ENCODE results near the gene SLC17A7. TPM values are rescaled to one million over a fixed set of nuclear protein-coding genes. Genes with fewer than 3 reads are reported as not detected.
A peak's percentile ranks its signal among the peaks of the same experiment; 100 is the strongest.

The SLC17A7 gene
- total and polyA plus RNA-seq, 9 of the 15 experiments (the other 6 are each of a cell fraction or from before 2014, with no cell fraction given): 1.1 to 15.7 (median 2.4) TPM

DNA sequence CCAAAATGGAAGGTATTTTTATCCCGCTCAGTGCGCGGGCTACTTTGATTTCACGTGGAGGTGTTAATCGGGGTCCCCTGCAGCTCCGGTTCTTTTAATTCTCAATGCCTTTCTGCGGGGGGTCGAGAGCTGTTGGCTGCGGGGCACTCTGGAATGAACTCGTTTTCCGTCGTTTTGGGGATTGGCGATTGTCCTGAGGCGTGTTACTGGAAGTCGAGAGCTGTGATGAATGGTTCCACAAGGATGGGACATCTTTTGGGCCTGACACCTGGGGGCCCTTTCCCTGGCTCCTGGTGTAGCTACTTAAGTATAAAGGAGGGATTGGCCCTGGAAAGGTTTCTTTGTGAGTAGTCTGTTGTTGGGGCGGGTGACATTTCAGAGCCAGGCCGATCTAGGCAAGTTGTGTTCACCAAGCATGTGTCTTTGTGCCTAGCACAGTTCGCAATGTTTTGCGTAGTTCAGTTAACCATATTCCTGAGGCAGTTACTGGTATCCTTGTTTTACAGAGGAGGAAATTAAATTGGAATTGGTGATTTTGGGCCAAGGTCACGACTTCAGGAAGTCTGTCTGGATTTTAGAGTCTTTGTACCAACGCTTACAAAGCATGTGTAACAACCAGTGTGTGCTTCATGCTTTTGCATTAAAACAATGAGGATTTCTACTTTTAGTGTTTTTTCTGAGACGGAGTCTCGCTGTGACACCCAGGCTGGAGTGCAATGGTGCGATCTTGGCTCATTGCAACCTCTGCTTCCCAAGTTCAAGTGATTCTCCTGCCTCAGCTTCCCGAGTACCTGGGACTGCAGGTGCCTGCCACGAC, 46.9 kb upstream of the SLC17A7 start:
- FAIRE-seq (no peak), DNase-seq (ENCODE audit: extremely low read depth in 1 of 4, low spot score in 3 of 4) (peak in 1 of 4 experiments; percentile 40), ATAC-seq (no peak)
- intact Hi-C loops (cut with micrococcal nuclease): no loop called here
- Histone ChIP-seq H3K27me3 (ENCODE audit: control insufficient read depth in 2 of 2, insufficient read depth in 2 of 2, low read length in 2 of 2) (no peaks in the 10 kb centered on the region), H3K4me3 (peak overlapping the region; percentile 100), H3K4me1 (replicated peaks in 1 of 2; ENCODE audit: control insufficient read depth in 2 of 2, insufficient read depth in 2 of 2, low read length in 2 of 2) (peaks cover 19 to 30% of the 10 kb centered on the region in 2 experiments; a peak in 3 of 5 replicates), H4K20me1 (replicated peaks; ENCODE audit: control insufficient read depth, insufficient read depth, low read length) (peaks cover 30% of the 10 kb centered on the region), H3K36me3 (ENCODE audit: control insufficient read depth, insufficient read depth, low read length) (peaks cover 53% of the 10 kb centered on the region), H2AFZ (ENCODE audit: low read depth, low read length) (no peak overlapping the region), H3K79me2 (ENCODE audit: control insufficient read depth, insufficient read depth, low read length) (peaks cover 46% of the 10 kb centered on the region), H3K9ac (ENCODE audit: insufficient read depth in 1 of 2, low read depth in 2 of 2, low read length in 2 of 2) (peak overlapping the region; percentile 97 to 100), H3K9me3 (replicated peaks; ENCODE audit: control insufficient read depth, insufficient read depth, low read depth, low read length) (no peaks in the 10 kb centered on the region), H3K9me1 (ENCODE audit: control insufficient read depth, insufficient read depth, low read length) (peaks cover 3% of the 10 kb centered on the region), H3K27ac (ENCODE audit: extremely low read depth, low read depth, low read length) (peak overlapping the region; percentile 99), H3K4me2 (ENCODE audit: insufficient read depth, low read length) (peak overlapping the region; percentile 95)
- CTCF ChIA-PET (ENCODE audit: low intra/inter-chr PET ratio): no interaction called here
- in situ Hi-C loops (cut with MboI): no loop called here
- BruUV-seq (replicated peaks): no TSS peak
- POLR2A ChIA-PET: interaction anchor here (0.6 to 3.0 kb wide), 22 partner anchors 8 to 994 kb away, joined by 3 to 16 read pairs (median 4); partner anchors contain the start of genes PIH1D1, PRMT1, RPS11 and RRAS
- under 1% methylated on average over 26 of the region's 26 CpGs for WGBS (ENCODE audit: insufficient coverage, low coverage, missing lambda C conversion rate)
- TF ChIP-seq, protein P1, sequence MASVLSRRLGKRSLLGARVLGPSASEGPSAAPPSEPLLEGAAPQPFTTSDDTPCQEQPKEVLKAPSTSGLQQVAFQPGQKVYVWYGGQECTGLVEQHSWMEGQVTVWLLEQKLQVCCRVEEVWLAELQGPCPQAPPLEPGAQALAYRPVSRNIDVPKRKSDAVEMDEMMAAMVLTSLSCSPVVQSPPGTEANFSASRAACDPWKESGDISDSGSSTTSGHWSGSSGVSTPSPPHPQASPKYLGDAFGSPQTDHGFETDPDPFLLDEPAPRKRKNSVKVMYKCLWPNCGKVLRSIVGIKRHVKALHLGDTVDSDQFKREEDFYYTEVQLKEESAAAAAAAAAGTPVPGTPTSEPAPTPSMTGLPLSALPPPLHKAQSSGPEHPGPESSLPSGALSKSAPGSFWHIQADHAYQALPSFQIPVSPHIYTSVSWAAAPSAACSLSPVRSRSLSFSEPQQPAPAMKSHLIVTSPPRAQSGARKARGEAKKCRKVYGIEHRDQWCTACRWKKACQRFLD (CRISPR knock-in tag; IDR thresholded peaks at IDR 0.05): peak; percentile 57; the same call in 1 of the 2 replicates
- TF ChIP-seq NR2F6 (CRISPR knock-in tag; IDR thresholded peaks at IDR 0.05) (no peak), ZBTB7A (IDR thresholded peaks at IDR 0.05; ENCODE audit: borderline replicate concordance, control insufficient read depth, low read depth, low read length) (peak; percentile 42; the same call in 1 of the 2 replicates), SIN3A (IDR thresholded peaks at IDR 0.05; ENCODE audit: borderline replicate concordance in 2 of 2, control insufficient read depth in 1 of 2, low read depth in 2 of 2, low read length in 2 of 2) (peak in 1 of 2 experiments; percentile 6; a peak in 1 of 4 replicates), EHMT2 (IDR thresholded peaks at IDR 0.05) (no peak), CREB1 (IDR thresholded peaks at IDR 0.05) (0 out of 2 replicates have a peak, but pooled peaks have one; percentile 14), CREB1 (CRISPR knock-in tag; IDR thresholded peaks at IDR 0.05) (no peak), BRD4 (IDR thresholded peaks at IDR 0.05) (0 out of 2 replicates have a peak, but pooled peaks have one; percentile 10), HNRNPL (IDR thresholded peaks at IDR 0.05; ENCODE audit: low read depth, low read length) (peak; percentile 30; the same call in 1 of the 2 replicates), FOXM1 (IDR thresholded peaks at IDR 0.05; ENCODE audit: low read depth) (no peak), FOXM1 (CRISPR knock-in tag; IDR thresholded peaks at IDR 0.05; ENCODE audit: low read depth) (0 out of 2 replicates have a peak, but pooled peaks have one; percentile 29)
- TF ChIP-seq, protein P2, sequence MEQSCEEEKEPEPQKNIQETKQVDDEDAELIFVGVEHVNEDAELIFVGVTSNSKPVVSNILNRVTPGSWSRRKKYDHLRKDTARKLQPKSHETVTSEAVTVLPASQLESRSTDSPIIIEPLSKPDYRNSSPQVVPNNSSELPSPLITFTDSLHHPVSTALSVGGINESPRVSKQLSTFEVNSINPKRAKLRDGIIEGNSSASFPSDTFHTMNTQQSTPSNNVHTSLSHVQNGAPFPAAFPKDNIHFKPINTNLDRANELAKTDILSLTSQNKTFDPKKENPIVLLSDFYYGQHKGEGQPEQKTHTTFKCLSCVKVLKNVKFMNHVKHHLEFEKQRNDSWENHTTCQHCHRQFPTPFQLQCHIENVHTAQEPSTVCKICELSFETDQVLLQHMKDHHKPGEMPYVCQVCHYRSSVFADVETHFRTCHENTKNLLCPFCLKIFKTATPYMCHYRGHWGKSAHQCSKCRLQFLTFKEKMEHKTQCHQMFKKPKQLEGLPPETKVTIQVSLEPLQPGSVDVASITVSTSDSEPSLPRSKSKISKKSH (CRISPR knock-in tag; IDR thresholded peaks at IDR 0.05): no peak
- TF ChIP-seq, protein P3, sequence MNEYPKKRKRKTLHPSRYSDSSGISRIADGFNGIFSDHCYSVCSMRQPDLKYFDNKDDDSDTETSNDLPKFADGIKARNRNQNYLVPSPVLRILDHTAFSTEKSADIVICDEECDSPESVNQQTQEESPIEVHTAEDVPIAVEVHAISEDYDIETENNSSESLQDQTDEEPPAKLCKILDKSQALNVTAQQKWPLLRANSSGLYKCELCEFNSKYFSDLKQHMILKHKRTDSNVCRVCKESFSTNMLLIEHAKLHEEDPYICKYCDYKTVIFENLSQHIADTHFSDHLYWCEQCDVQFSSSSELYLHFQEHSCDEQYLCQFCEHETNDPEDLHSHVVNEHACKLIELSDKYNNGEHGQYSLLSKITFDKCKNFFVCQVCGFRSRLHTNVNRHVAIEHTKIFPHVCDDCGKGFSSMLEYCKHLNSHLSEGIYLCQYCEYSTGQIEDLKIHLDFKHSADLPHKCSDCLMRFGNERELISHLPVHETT (CRISPR knock-in tag; conservative IDR thresholded peaks at IDR 0.05 in 1 of 2, IDR thresholded peaks at IDR 0.05 in 1 of 2): no peak
- TF ChIP-seq, protein P4, sequence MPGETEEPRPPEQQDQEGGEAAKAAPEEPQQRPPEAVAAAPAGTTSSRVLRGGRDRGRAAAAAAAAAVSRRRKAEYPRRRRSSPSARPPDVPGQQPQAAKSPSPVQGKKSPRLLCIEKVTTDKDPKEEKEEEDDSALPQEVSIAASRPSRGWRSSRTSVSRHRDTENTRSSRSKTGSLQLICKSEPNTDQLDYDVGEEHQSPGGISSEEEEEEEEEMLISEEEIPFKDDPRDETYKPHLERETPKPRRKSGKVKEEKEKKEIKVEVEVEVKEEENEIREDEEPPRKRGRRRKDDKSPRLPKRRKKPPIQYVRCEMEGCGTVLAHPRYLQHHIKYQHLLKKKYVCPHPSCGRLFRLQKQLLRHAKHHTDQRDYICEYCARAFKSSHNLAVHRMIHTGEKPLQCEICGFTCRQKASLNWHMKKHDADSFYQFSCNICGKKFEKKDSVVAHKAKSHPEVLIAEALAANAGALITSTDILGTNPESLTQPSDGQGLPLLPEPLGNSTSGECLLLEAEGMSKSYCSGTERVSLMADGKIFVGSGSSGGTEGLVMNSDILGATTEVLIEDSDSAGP (CRISPR knock-in tag; IDR thresholded peaks at IDR 0.05): no peak
